HuH-7 (cell line): Measurements from ENCODE around the gene ZNF30.
"Not testable (repeated sequence)": the region's sequence is repeated elsewhere in the genome, so short reads cannot be mapped to it uniquely, and the experiment has no call there.

Experiments
- DNase-seq: peaks from one replicate; pipeline ENCODE4 v3.0.0; 2011; ENCODE audit warnings: low spot score

The ZNF30 gene

GRCh38 chr19:34960103-34960805, 33.6 kb downstream of the ZNF30 start:
- no peak for DNase-seq

GRCh38 chr19:34960940-34961679, 34.4 kb downstream of the ZNF30 start:
- no peak for DNase-seq

- peak; percentile 37 for DNase-seq
These were observed 35.3 kb downstream of the ZNF30 start for GRCh38 chr19:34961775-34962686.

- DNase-seq = peak; percentile 23
These were observed 36.2 kb downstream of the ZNF30 start for GRCh38 chr19:34962687-34963572.

- DNase-seq = peak; percentile 75
These were observed 37.1 kb downstream of the ZNF30 start, which contains the start of gene ZNF792 for GRCh38 chr19:34963573-34964406. Gene ZNF792, minus strand, starts transcription at chr19:34964229. Its CDS starts 567 bp downstream, at chr19:34963662.

GRCh38 chr19:34964598-34964997, 37.9 kb downstream of the ZNF30 start:
- no peak for DNase-seq

- DNase-seq = not testable (repeated sequence)
These were observed 38.8 kb downstream of the ZNF30 start for GRCh38 chr19:34965505-34965904.

- DNase-seq = no peak
These were observed 40.8 kb downstream of the ZNF30 start for GRCh38 chr19:34967551-34967950.

- no peak for DNase-seq
These were observed 43.0 kb downstream of the ZNF30 start for GRCh38 chr19:34969721-34970120.

GRCh38 chr19:34970185-34970780, 43.6 kb downstream of the ZNF30 start:
- DNase-seq = not testable (repeated sequence)

GRCh38 chr19:34972163-34972705, 45.5 kb downstream of the ZNF30 start:
- DNase-seq = no peak

GRCh38 chr19:34974646-34975045, 47.9 kb downstream of the ZNF30 start:
- DNase-seq = no peak

GRCh38 chr19:34975056-34975455, 48.4 kb downstream of the ZNF30 start:
- DNase-seq = no peak

- DNase-seq = no peak
These were observed 49.9 kb downstream of the ZNF30 start for GRCh38 chr19:34976611-34977010.

- DNase-seq = no peak
These were observed 53.3 kb downstream of the ZNF30 start for GRCh38 chr19:34979819-34980640.

- DNase-seq = no peak
These were observed 55.6 kb downstream of the ZNF30 start for GRCh38 chr19:34982275-34982674.

- no peak for DNase-seq
These were observed 57.1 kb downstream of the ZNF30 start for GRCh38 chr19:34983786-34984185.

GRCh38 chr19:34984287-34984686, 57.6 kb downstream of the ZNF30 start:
- no peak for DNase-seq
